ENCODE measurements around the gene MICB. TPM values are rescaled to one million over a fixed set of nuclear protein-coding genes. Genes with fewer than 3 reads are reported as not detected.

The MICB gene
- total RNA-seq, 2 donors from 2014 or later: 1.3 to 5.5 TPM

DNA sequence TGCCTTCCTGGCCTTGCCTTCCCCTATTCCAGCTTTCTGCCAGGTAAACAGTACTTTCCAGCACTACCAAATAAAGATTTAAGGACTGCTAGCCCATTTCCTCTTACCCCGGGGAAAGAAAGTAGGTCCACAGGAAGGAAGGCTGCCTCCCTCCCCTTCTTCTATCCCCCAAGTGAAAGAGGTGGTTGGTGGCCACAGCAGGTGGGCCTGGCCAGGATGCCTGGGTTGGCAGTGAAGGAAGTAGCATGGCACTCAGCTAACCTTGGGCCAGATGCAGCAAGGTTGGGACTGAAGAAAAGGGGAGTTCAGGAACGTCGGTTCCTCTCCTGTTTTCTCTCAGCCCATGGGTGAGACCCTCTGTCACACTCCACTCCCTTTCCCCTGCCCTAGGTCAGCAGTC is 58.4 kb downstream of the MICB start:
- TF ChIP-seq CTCF (IDR thresholded peaks at IDR 0.05) (no peak), POLR2A (IDR thresholded peaks at IDR 0.05) (no peak), POLR2AphosphoS5 (IDR thresholded peaks at IDR 0.05) (no peak)
- intact Hi-C loops (cut with DNase I): no loop called here
- WGBS: 68% methylated on average over 3 of the region's 3 CpGs

DNA sequence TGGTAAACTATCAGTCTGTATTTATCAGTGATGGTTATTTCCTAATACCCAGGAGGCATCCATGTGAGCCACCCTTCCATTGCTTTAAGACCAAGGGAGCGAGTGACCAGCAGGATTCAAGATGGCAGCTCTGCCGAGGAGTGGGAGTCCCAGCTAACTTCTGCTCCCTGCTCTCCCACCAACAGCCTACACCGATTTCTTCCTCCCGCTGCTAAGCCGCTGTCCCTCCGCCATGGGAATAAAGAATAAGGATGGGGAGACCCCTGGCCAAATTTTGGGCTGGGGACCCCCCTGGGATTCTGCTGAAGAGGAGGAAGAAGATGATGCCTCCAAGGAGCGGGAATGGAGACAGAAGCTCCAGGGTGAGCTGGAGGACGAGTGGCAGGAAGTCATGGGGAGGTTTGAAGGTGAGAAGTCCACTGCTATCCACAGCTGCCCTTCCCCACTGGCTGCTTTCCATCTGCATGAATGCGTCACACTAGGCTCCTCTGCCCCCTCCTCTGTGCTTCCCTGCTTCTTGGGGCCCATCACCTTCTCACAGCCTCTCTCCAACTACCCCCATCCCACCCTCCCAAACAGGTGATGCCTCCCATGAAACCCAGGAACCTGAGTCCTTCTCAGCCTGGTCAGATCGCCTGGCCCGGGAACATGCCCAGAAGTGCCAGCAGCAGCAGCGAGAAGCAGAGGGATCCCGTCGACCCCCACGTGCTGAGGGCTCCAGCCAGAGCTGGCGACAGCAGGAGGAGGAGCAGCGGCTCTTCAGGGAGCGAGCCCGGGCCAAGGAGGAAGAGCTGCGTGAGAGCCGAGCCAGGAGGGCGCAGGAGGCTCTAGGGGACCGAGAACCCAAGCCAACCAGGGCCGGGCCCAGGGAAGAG is 59.7 kb downstream of the MICB start:
- DNase-seq (ENCODE audit: low spot score): no peak

More for the DNA sequence above, 58.4 kb downstream of the MICB start:
- H3K4me3 ChIP-seq: no peak overlapping the region
- DNase-seq (ENCODE audit: low spot score): no peak
- peaks cover 5 to 9% of the 10 kb centered on the region in 2 donors for H3K36me3 ChIP-seq
- H3K9me3 ChIP-seq: no peaks in the 10 kb centered on the region
- H3K27me3 ChIP-seq (replicated peaks; ENCODE audit: insufficient read depth): no peaks in the 10 kb centered on the region
- no peak overlapping the region for H3K27ac ChIP-seq
- no peaks in the 10 kb centered on the region for H3K4me1 ChIP-seq (replicated peaks)

GRCh38 chr6:31558318-31558625 is 60.3 kb downstream of the MICB start:
- intact Hi-C loops (cut with DNase I): no loop called here
- Histone ChIP-seq H3K4me3 (no peak overlapping the region), H3K27ac (no peak overlapping the region), H3K36me3 (peaks cover 5 to 9% of the 10 kb centered on the region in 2 donors), H3K27me3 (replicated peaks; ENCODE audit: insufficient read depth) (no peaks in the 10 kb centered on the region), H3K4me1 (replicated peaks) (no peaks in the 10 kb centered on the region), H3K9me3 (no peaks in the 10 kb centered on the region)
- TF ChIP-seq CTCF (IDR thresholded peaks at IDR 0.05): no peak
- no peak for TF ChIP-seq POLR2AphosphoS5 (IDR thresholded peaks at IDR 0.05)
- no peak for TF ChIP-seq POLR2A (IDR thresholded peaks at IDR 0.05)
- WGBS: 90% methylated on average over 8 of the region's 8 CpGs
- no peak for DNase-seq (ENCODE audit: low spot score)

More for the DNA sequence above, 59.7 kb downstream of the MICB start:
- WGBS: 77% methylated on average over 24 of the region's 24 CpGs
- Histone ChIP-seq H3K4me1 (replicated peaks) (no peaks in the 10 kb centered on the region), H3K4me3 (no peak overlapping the region), H3K27me3 (replicated peaks; ENCODE audit: insufficient read depth) (no peaks in the 10 kb centered on the region), H3K9me3 (no peaks in the 10 kb centered on the region), H3K27ac (no peak overlapping the region), H3K36me3 (peaks cover 5 to 9% of the 10 kb centered on the region in 2 donors)
- TF ChIP-seq POLR2A (IDR thresholded peaks at IDR 0.05) (no peak), CTCF (IDR thresholded peaks at IDR 0.05) (no peak), POLR2AphosphoS5 (IDR thresholded peaks at IDR 0.05) (no peak)
- intact Hi-C loops (cut with DNase I): no loop called here

GRCh38 chr6:31558631-31559500 is 60.9 kb downstream of the MICB start:
- Histone ChIP-seq H3K4me1 (replicated peaks) (no peaks in the 10 kb centered on the region), H3K9me3 (no peaks in the 10 kb centered on the region), H3K27ac (no peak overlapping the region), H3K36me3 (peaks cover 5 to 9% of the 10 kb centered on the region in 2 donors), H3K27me3 (replicated peaks; ENCODE audit: insufficient read depth) (no peaks in the 10 kb centered on the region), H3K4me3 (no peak overlapping the region)
- intact Hi-C loops (cut with DNase I): no loop called here
- WGBS: 77% methylated on average over 14 of the region's 14 CpGs
- DNase-seq (ENCODE audit: low spot score): no peak
- TF ChIP-seq CTCF (IDR thresholded peaks at IDR 0.05): no peak
- TF ChIP-seq POLR2AphosphoS5 (IDR thresholded peaks at IDR 0.05): no peak
- no peak for TF ChIP-seq POLR2A (IDR thresholded peaks at IDR 0.05)
